Natural killer cell (primary cell): Measurements from ENCODE around the gene PLPP3. TPM values are rescaled to one million over a fixed set of nuclear protein-coding genes. Genes with fewer than 3 reads are reported as not detected.

Experiments
- ATAC-seq, 3 donors: fragments of 150-1000 bp in 2 of 3; fragments of 200-7000 bp in 1 of 3; cut with Tn5 transposase; 1 replicate in 1 of 3; 2 replicates in 2 of 3; pipeline ENCODE4 v1.10.0; 2021; ENCODE audit warnings: mild to moderate bottlenecking in 2 of 3, moderate library complexity in 2 of 3
- DNase-seq, 2 donors: peaks; one replicate each; pipeline versions ENCODE4 v3.0.0 to v3.0.0-alpha.2; 2013 to 2021; ENCODE audit warnings: mixed read lengths in 1 of 2
- H3K27ac ChIP-seq: one replicate; pipeline ENCODE4 v1.5.1; 2013; ENCODE audit warnings: mild to moderate bottlenecking, low read length
- H3K27me3 ChIP-seq: one replicate; pipeline ENCODE4 v1.6.1; 2013; ENCODE audit warnings: low read length; ENCODE audit not compliant: control insufficient read depth, insufficient read depth
- H3K36me3 ChIP-seq: one replicate; pipeline ENCODE4 v1.6.1; 2013; ENCODE audit warnings: low read length; ENCODE audit not compliant: control insufficient read depth, insufficient read depth
- H3K4me1 ChIP-seq: one replicate; pipeline ENCODE4 v1.6.1; 2013; ENCODE audit warnings: low read length; ENCODE audit not compliant: control insufficient read depth, insufficient read depth
- H3K4me3 ChIP-seq: one replicate; pipeline ENCODE4 v1.5.1; 2013; ENCODE audit warnings: low read length
- H3K9me3 ChIP-seq: one replicate; pipeline ENCODE4 v1.6.1; 2013; ENCODE audit warnings: low read length; ENCODE audit not compliant: control insufficient read depth, insufficient read depth
- H3K27ac Mint-ChIP-seq, 2 donors: one replicate each; pipeline ENCODE4 v1.8.0; 2022; ENCODE audit warnings: mild to moderate bottlenecking in 2 of 2, mixed read lengths in 2 of 2, moderate library complexity in 1 of 2
- H3K27me3 Mint-ChIP-seq, 2 donors: one replicate each; pipeline ENCODE4 v1.8.0; 2022; ENCODE audit warnings: low read depth in 2 of 2, mixed read lengths in 2 of 2
- H3K36me3 Mint-ChIP-seq: one replicate; pipeline ENCODE4 v1.8.0; 2022; ENCODE audit warnings: mixed read lengths
- H3K4me1 Mint-ChIP-seq, 2 donors: one replicate each; pipeline ENCODE4 v1.8.0; 2022; ENCODE audit warnings: mixed read lengths in 2 of 2
- H3K4me3 Mint-ChIP-seq: one replicate; pipeline ENCODE4 v1.8.0; 2022; ENCODE audit warnings: mild to moderate bottlenecking, moderate library complexity, mixed read lengths
- H3K9me3 Mint-ChIP-seq, 2 donors: one replicate each; pipeline ENCODE4 v1.8.0; 2022; ENCODE audit warnings: mixed read lengths in 2 of 2
- WGBS: methylation state at CpG from one replicate; pipeline ENCODE4 v1.1.7; 2013; ENCODE audit warnings: missing lambda C conversion rate; ENCODE audit not compliant: insufficient coverage; 5-methylcytosine and 5-hydroxymethylcytosine counted together
- intact Hi-C: fragments of 100-400 bp; cut with micrococcal nuclease; formaldehyde crosslinking; loops from one replicate; pipeline ENCODE4 v1.14.2; 2022
- total RNA-seq, 4 donors: library from RNA; stranded (reverse); fragments of 120-200 nt in 1 of 4; gene quantifications; one replicate each; pipeline versions ENCODE4 v1.2.3 to v1.2.4, GENCODE V29; 2013 to 2022
- TF ChIP-seq, protein P1 (sequence below): fragments of 200-600 bp; IDR thresholded peaks from one replicate; pipeline ENCODE4 v1.8.0; 2022; ENCODE audit warnings: antibody characterized with exemption

Gene PLPP3
- total RNA-seq, 3 donors from 2014 or later (not counting 1 experiment from before 2014, with no cell fraction given), result 0.11 to 0.50 TPM; not detected in 1

- peaks cover 0 to 3% of the 10 kb centered on the region in 2 donors for H3K27me3 Mint-ChIP-seq
- Histone ChIP-seq H3K4me1 (no peaks in the 10 kb centered on the region), H3K27ac (no peak overlapping the region), H3K4me3 (no peak overlapping the region), H3K36me3 (no peaks in the 10 kb centered on the region), H3K9me3 (no peaks in the 10 kb centered on the region), H3K27me3 (no peaks in the 10 kb centered on the region)
- no peaks in the 10 kb centered on the region for H3K36me3 Mint-ChIP-seq
- TF ChIP-seq, protein P1, sequence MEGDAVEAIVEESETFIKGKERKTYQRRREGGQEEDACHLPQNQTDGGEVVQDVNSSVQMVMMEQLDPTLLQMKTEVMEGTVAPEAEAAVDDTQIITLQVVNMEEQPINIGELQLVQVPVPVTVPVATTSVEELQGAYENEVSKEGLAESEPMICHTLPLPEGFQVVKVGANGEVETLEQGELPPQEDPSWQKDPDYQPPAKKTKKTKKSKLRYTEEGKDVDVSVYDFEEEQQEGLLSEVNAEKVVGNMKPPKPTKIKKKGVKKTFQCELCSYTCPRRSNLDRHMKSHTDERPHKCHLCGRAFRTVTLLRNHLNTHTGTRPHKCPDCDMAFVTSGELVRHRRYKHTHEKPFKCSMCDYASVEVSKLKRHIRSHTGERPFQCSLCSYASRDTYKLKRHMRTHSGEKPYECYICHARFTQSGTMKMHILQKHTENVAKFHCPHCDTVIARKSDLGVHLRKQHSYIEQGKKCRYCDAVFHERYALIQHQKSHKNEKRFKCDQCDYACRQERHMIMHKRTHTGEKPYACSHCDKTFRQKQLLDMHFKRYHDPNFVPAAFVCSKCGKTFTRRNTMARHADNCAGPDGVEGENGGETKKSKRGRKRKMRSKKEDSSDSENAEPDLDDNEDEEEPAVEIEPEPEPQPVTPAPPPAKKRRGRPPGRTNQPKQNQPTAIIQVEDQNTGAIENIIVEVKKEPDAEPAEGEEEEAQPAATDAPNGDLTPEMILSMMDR, result no peak
- H3K27ac Mint-ChIP-seq, result no peak overlapping the region
- WGBS, result 0% methylated on average over 1 of the region's 3 CpGs
- intact Hi-C loops, result no loop called here
- no peaks in the 10 kb centered on the region for H3K4me1 Mint-ChIP-seq
- H3K4me3 Mint-ChIP-seq, result no peak overlapping the region
- H3K9me3 Mint-ChIP-seq, result no peaks in the 10 kb centered on the region
- ATAC-seq (no peak), DNase-seq (no peak)
Observed at GRCh38 chr1:56591909-56592308, 12.5 kb upstream of the PLPP3 start.

- Histone ChIP-seq H3K4me1 (no peaks in the 10 kb centered on the region), H3K9me3 (no peaks in the 10 kb centered on the region), H3K27ac (no peak overlapping the region), H3K27me3 (no peaks in the 10 kb centered on the region), H3K36me3 (no peaks in the 10 kb centered on the region), H3K4me3 (no peak overlapping the region)
- intact Hi-C loops, result no loop called here
- DNase-seq (no peak), ATAC-seq (no peak)
- H3K4me1 Mint-ChIP-seq, result no peaks in the 10 kb centered on the region
- H3K27ac Mint-ChIP-seq, result no peak overlapping the region
- TF ChIP-seq, protein P1, result no peak
- H3K4me3 Mint-ChIP-seq, result no peak overlapping the region
- H3K9me3 Mint-ChIP-seq, result no peaks in the 10 kb centered on the region
- H3K27me3 Mint-ChIP-seq, result peaks cover 0 to 3% of the 10 kb centered on the region in 2 donors
- H3K36me3 Mint-ChIP-seq, result no peaks in the 10 kb centered on the region
- WGBS, result 83% methylated on average over 2 of the region's 3 CpGs
Observed at GRCh38 chr1:56590520-56591011, 11.2 kb upstream of the PLPP3 start.

DNA sequence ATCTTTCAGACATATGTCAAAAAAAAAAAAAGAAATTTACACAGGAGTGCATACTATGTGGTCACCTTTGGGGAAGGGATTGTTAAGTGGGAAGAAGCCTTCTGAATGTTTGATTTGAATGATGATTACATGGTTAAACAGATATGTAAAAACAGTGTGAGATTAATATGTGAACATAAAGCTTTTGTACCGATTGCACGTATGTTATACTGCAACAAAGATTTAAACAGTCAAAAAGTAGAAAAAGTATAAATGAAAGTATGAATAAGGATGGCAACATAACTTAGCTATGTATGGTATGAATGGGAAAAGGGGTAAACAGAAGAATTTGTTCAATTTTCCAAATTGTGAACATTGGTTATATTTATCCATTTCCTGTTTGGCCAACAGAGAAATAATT, 10.0 kb upstream of the PLPP3 start:
- DNase-seq (no peak), ATAC-seq (no peak)
- intact Hi-C loops, result loop anchor here (10.0 kb wide), 1 partner anchor 1645 kb away; no protein-coding TSS in a partner anchor
- H3K27me3 Mint-ChIP-seq, result peaks cover 0 to 3% of the 10 kb centered on the region in 2 donors
- 87% methylated on average over 2 of the region's 2 CpGs for WGBS
- TF ChIP-seq, protein P1, result no peak
- H3K4me1 Mint-ChIP-seq, result no peaks in the 10 kb centered on the region
- H3K27me3 ChIP-seq, result no peaks in the 10 kb centered on the region
- H3K36me3 Mint-ChIP-seq, result no peaks in the 10 kb centered on the region
- H3K27ac Mint-ChIP-seq, result no peak overlapping the region
- no peak overlapping the region for H3K4me3 Mint-ChIP-seq
- H3K36me3 ChIP-seq, result no peaks in the 10 kb centered on the region
- no peaks in the 10 kb centered on the region for H3K4me1 ChIP-seq
- H3K4me3 ChIP-seq, result no peak overlapping the region
- H3K9me3 ChIP-seq, result no peaks in the 10 kb centered on the region
- no peaks in the 10 kb centered on the region for H3K9me3 Mint-ChIP-seq
- no peak overlapping the region for H3K27ac ChIP-seq

- Mint-ChIP-seq H3K9me3 (no peaks in the 10 kb centered on the region), H3K4me1 (no peaks in the 10 kb centered on the region), H3K27ac (no peak overlapping the region), H3K27me3 (no peaks in the 10 kb centered on the region), H3K4me3 (no peak overlapping the region), H3K36me3 (no peaks in the 10 kb centered on the region)
- no peaks in the 10 kb centered on the region for H3K9me3 ChIP-seq
- H3K27me3 ChIP-seq, result no peaks in the 10 kb centered on the region
- TF ChIP-seq, protein P1, result no peak
- 95% methylated on average over 5 of the region's 5 CpGs for WGBS
- no peaks in the 10 kb centered on the region for H3K36me3 ChIP-seq
- H3K4me3 ChIP-seq, result no peak overlapping the region
- DNase-seq (no peak), ATAC-seq (no peak)
- intact Hi-C loops, result loop anchor here (10.0 kb wide), 1 partner anchor 1642 kb away; no protein-coding TSS in a partner anchor
- H3K27ac ChIP-seq, result no peak overlapping the region
- H3K4me1 ChIP-seq, result no peaks in the 10 kb centered on the region
Observed at GRCh38 chr1:56586502-56586901, 7.1 kb upstream of the PLPP3 start.
